CD14-positive monocyte (primary cell): ENCODE results near the gene AIG1. TPM values are rescaled to one million over a fixed set of nuclear protein-coding genes. Genes with fewer than 3 reads are reported as not detected.

Experiments
- DNase-seq, 3 donors: peaks; one replicate each; pipeline ENCODE4 v3.0.0-alpha.2; 2011 to 2022
- H2AFZ ChIP-seq: 2 replicates; pipeline ENCODE4 v1.6.0; 2012; ENCODE audit warnings: mild to moderate bottlenecking, low read depth, low read length, inconsistent platforms; ENCODE audit not compliant: insufficient read depth, poor library complexity, severe bottlenecking
- H3K27ac ChIP-seq, 2 donors: 1 replicate in 1 of 2; 2 replicates in 1 of 2; pipeline ENCODE4 v1.5.1; 2012 to 2013; ENCODE audit warnings: low read length in 2 of 2, control low read depth in 1 of 2, inconsistent platforms in 1 of 2, low read depth in 1 of 2, mild to moderate bottlenecking in 1 of 2
- H3K27me3 ChIP-seq, 2 donors: one replicate each; pipeline versions ENCODE4 v1.6.0 to v1.6.1; 2011 to 2013; ENCODE audit warnings: low read length in 2 of 2; ENCODE audit not compliant: control insufficient read depth in 2 of 2, insufficient read depth in 2 of 2
- H3K36me3 ChIP-seq, 2 donors: replicated peaks in 1 of 2; 1 replicate in 1 of 2; 2 replicates in 1 of 2; pipeline versions ENCODE4 v1.5.1 to v1.6.1; 2012 to 2013; ENCODE audit warnings: low read length in 2 of 2, control low read depth in 1 of 2, inconsistent platforms in 1 of 2, mild to moderate bottlenecking in 1 of 2; ENCODE audit not compliant: insufficient read depth in 2 of 2, control insufficient read depth in 1 of 2
- H3K4me1 ChIP-seq, 2 donors: 1 replicate in 1 of 2; 2 replicates in 1 of 2; pipeline versions ENCODE4 v1.5.1 to v1.6.1; 2012 to 2013; ENCODE audit warnings: low read length in 2 of 2, control low read depth in 1 of 2, inconsistent platforms in 1 of 2, mild to moderate bottlenecking in 1 of 2, moderate library complexity in 1 of 2; ENCODE audit not compliant: insufficient read depth in 2 of 2, control insufficient read depth in 1 of 2
- H3K4me2 ChIP-seq: replicated peaks from 2 replicates; pipeline ENCODE3; 2012; ENCODE audit warnings: low read length, moderate library complexity, mild to moderate bottlenecking; ENCODE audit not compliant: poor library complexity, severe bottlenecking; ENCODE audit errors: extremely low read depth
- H3K4me3 ChIP-seq, 3 experiments: fragments of 200-600 bp in 1 of 3; sonication (generic) in 1 of 3; replicated peaks in 1 of 3; 1 replicate in 2 of 3; 2 replicates in 1 of 3; pipeline ENCODE4 v1.5.1; 2011 to 2013; ENCODE audit warnings: low read length in 3 of 3, mild to moderate bottlenecking in 3 of 3, control low read depth in 2 of 3, low read depth in 2 of 3, inconsistent platforms in 1 of 3, moderate library complexity in 1 of 3
- H3K79me2 ChIP-seq: 2 replicates; pipeline ENCODE4 v1.6.0; 2012; ENCODE audit warnings: mild to moderate bottlenecking, control low read depth, inconsistent platforms, low read length, moderate library complexity; ENCODE audit not compliant: insufficient read depth
- H3K9ac ChIP-seq: 2 replicates; pipeline ENCODE4 v1.6.0; 2017; ENCODE audit warnings: low read length, mild to moderate bottlenecking; ENCODE audit not compliant: insufficient read depth, poor library complexity, severe bottlenecking
- H3K9me3 ChIP-seq, 2 donors: replicated peaks in 1 of 2; 1 replicate in 1 of 2; 2 replicates in 1 of 2; pipeline versions ENCODE4 v1.5.1 to v1.6.1; 2012 to 2013; ENCODE audit warnings: low read length in 2 of 2, control low read depth in 1 of 2; ENCODE audit not compliant: control insufficient read depth in 1 of 2, insufficient read depth in 1 of 2
- H4K20me1 ChIP-seq: 2 replicates; pipeline ENCODE4 v1.6.0; 2012; ENCODE audit warnings: mild to moderate bottlenecking, low read length, control low read depth, moderate library complexity; ENCODE audit not compliant: insufficient read depth
- H3K27ac Mint-ChIP-seq, 7 donors: one replicate each; pipeline ENCODE4 v1.8.0; 2020; ENCODE audit warnings: mild to moderate bottlenecking in 7 of 7, mixed read lengths in 7 of 7, moderate library complexity in 6 of 7, inconsistent platforms in 2 of 7
- H3K27me3 Mint-ChIP-seq, 3 donors: one replicate each; pipeline ENCODE4 v1.8.0; 2021 to 2022; ENCODE audit warnings: low read depth in 3 of 3, mild to moderate bottlenecking in 3 of 3, mixed read lengths in 3 of 3, moderate library complexity in 3 of 3, inconsistent platforms in 1 of 3
- H3K36me3 Mint-ChIP-seq, 2 donors: one replicate each; pipeline ENCODE4 v1.8.0; 2020; ENCODE audit warnings: mixed read lengths in 2 of 2, inconsistent platforms in 1 of 2, mild to moderate bottlenecking in 1 of 2
- H3K4me1 Mint-ChIP-seq: one replicate; pipeline ENCODE4 v1.8.0; 2020; ENCODE audit warnings: mild to moderate bottlenecking, mixed read lengths
- H3K4me3 Mint-ChIP-seq, 2 donors: one replicate each; pipeline ENCODE4 v1.8.0; 2020; ENCODE audit warnings: mild to moderate bottlenecking in 2 of 2, mixed read lengths in 2 of 2, moderate library complexity in 1 of 2
- H3K9me3 Mint-ChIP-seq, 7 donors: one replicate each; pipeline ENCODE4 v1.8.0; 2020 to 2022; ENCODE audit warnings: mixed read lengths in 7 of 7, mild to moderate bottlenecking in 6 of 7, moderate library complexity in 6 of 7, inconsistent platforms in 2 of 7
- CTCF ChIP-seq: fragments of 200-600 bp; IDR thresholded peaks from one replicate; pipeline ENCODE4 v1.8.0; 2022; ENCODE audit warnings: antibody characterized with exemption, mild to moderate bottlenecking
- whole genome bisulfite sequencing: methylation state at CpG from one replicate; pipeline ENCODE4 v1.1.5; 2013; ENCODE audit warnings: missing lambda C conversion rate; ENCODE audit not compliant: insufficient coverage; 5-methylcytosine and 5-hydroxymethylcytosine counted together
- intact Hi-C, 2 donors: fragments of 100-400 bp; cut with micrococcal nuclease; formaldehyde crosslinking; loops; one replicate each; pipeline versions ENCODE4 v1.15.0 to v1.15.1; 2023
- polyA plus RNA-seq, 3 donors: library from polyadenylated mRNA; depleted of rRNA in 1 of 3; unstranded in 2 of 3; stranded (reverse) in 1 of 3; fragments of 300-500 nt in 2 of 3; fragments of >200 nt in 1 of 3; fragmentation: Illumina TruSeq in 2 of 3; gene quantifications; 1 replicate in 2 of 3; 2 replicates in 1 of 3; pipeline ENCODE4 v1.2.3, GENCODE V29; 2012 to 2021

AIG1 gene
- polyA plus RNA-seq, 3 donors = 6.7 to 7.6 (median 6.8) TPM

- Histone ChIP-seq H4K20me1 (no peaks in the 10 kb centered on the region), H3K9ac (no peak overlapping the region), H3K4me2 (no peak overlapping the region), H3K9me3 (no peaks in the 10 kb centered on the region), H3K79me2 (no peaks in the 10 kb centered on the region), H3K4me3 (no peak overlapping the region), H3K4me1 (no peaks in the 10 kb centered on the region), H3K27ac (no peak overlapping the region), H2AFZ (no peak overlapping the region), H3K36me3 (no peaks in the 10 kb centered on the region), H3K27me3 (no peaks in the 10 kb centered on the region)
- no peaks in the 10 kb centered on the region for H3K27me3 Mint-ChIP-seq
- WGBS = no CpG with 5 or more reads among the region's 3 CpGs
- H3K4me3 Mint-ChIP-seq = no peak overlapping the region
- no peak overlapping the region for H3K27ac Mint-ChIP-seq
- TF ChIP-seq CTCF = no peak
- no peak for DNase-seq
- H3K36me3 Mint-ChIP-seq = no peaks in the 10 kb centered on the region
- no peaks in the 10 kb centered on the region for H3K4me1 Mint-ChIP-seq
- peaks cover 0 to 7% (median 0%) of the 10 kb centered on the region in 7 donors for H3K9me3 Mint-ChIP-seq
- intact Hi-C loops = no loop called here
Observed at GRCh38 chr6:143090314-143091044, 29.8 kb downstream of the AIG1 start.

GRCh38 chr6:143092768-143093167 lies 32.1 kb downstream of the AIG1 start:
- no peak overlapping the region for H3K27ac Mint-ChIP-seq
- no peak for TF ChIP-seq CTCF
- H2AFZ ChIP-seq = no peak overlapping the region
- no CpG with 5 or more reads among the region's 2 CpGs for WGBS
- no peaks in the 10 kb centered on the region for H3K36me3 Mint-ChIP-seq
- no peaks in the 10 kb centered on the region for H4K20me1 ChIP-seq
- no peaks in the 10 kb centered on the region for H3K36me3 ChIP-seq
- H3K27me3 ChIP-seq = no peaks in the 10 kb centered on the region
- no peak overlapping the region for H3K4me3 Mint-ChIP-seq
- intact Hi-C loops = no loop called here
- H3K9ac ChIP-seq = no peak overlapping the region
- no peaks in the 10 kb centered on the region for H3K27me3 Mint-ChIP-seq
- H3K9me3 ChIP-seq = no peaks in the 10 kb centered on the region
- no peak overlapping the region for H3K4me3 ChIP-seq
- no peaks in the 10 kb centered on the region for H3K4me1 Mint-ChIP-seq
- H3K9me3 Mint-ChIP-seq = peaks cover 0 to 2% (median 0%) of the 10 kb centered on the region in 7 donors
- peaks cover 9 to 10% of the 10 kb centered on the region in 2 donors for H3K4me1 ChIP-seq
- no peak for DNase-seq
- H3K79me2 ChIP-seq = no peaks in the 10 kb centered on the region
- H3K4me2 ChIP-seq = no peak overlapping the region
- H3K27ac ChIP-seq = no peak overlapping the region
